Melanocyte of skin (primary cell): ENCODE data around the gene DDIT4. TPM values are rescaled to one million over a fixed set of nuclear protein-coding genes. Genes with fewer than 3 reads are reported as not detected.

ENCODE experiments used
- total RNA-seq, 2 donors: library from RNA; depleted of rRNA; stranded (reverse); fragments of >200 nt; gene quantifications; 2 replicates each; pipeline ENCODE4 v1.2.3, GENCODE V29; 2012

Gene DDIT4
- total RNA-seq, result 100 to 1,000 TPM; 114 to 215 TPM

DNA sequence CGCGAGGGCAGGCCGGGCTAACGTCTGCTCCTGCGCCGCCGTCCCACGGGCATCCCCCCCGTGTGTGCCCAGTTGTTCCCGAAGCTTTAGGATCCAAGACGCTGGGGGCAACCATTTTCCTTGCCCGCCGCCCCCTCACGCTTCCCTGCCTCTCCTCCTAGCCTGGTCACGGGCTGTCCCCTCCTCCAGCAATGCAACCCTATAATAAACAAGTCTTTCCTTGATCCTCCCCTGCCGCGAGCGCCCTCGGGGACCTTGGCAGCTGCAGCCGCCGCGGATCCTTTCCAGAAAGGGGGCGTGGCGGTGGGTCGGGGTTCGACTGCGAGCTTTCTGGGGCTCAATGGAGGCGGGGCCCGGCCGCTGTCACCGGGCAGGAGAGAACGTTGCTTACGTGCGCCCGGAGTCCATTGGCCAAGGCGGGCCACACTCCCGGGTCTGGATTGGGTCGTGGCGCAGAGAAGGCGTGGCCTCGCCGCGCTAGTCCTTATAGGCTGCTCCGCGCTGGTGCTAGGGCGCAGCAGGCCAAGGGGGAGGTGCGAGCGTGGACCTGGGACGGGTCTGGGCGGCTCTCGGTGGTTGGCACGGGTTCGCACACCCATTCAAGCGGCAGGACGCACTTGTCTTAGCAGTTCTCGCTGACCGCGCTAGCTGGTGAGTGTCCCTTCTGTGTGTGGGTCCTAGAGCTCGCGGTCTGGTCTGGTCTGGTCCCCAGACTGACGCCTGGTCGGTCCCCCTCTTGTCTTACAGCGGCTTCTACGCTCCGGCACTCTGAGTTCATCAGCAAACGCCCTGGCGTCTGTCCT lies at the start of gene DDIT4:
DDIT4 (plus strand) TSS at position 515 of the 803 bp plus-strand sequence. CDS start 293 bp downstream, outside the sequence.

Other genes with a start within 250 kb of the DDIT4 start
- under 1 TPM; under 0.01 to 0.33 TPM for gene SPOCK2, start 185.4 kb upstream of the DDIT4 start, total RNA-seq
- 10 to 100 TPM; 34.0 to 37.2 TPM for gene ANAPC16, start 57.9 kb upstream of the DDIT4 start, total RNA-seq
- gene ASCC1, start 57.6 kb upstream of the DDIT4 start, total RNA-seq, result 10 to 100 TPM; 34.6 to 38.2 TPM
- gene DNAJB12, start 81.0 kb downstream of the DDIT4 start, total RNA-seq, result 10 to 100 TPM; 34.6 to 36.8 TPM